Measurements from ENCODE around the gene MBD3L3.
"Not testable (repeated sequence)": the region's sequence is repeated elsewhere in the genome, so short reads cannot be mapped to it uniquely, and the experiment has no call there.

MBD3L3 gene

GRCh38 chr19:7059977-7060376 is 1.5 kb upstream of the MBD3L3 start:
- not testable (repeated sequence) for DNase-seq

- DNase-seq = not testable (repeated sequence)
These were observed 2.1 kb downstream of the MBD3L3 start for GRCh38 chr19:7056371-7056770.

- not testable (repeated sequence) for DNase-seq
These were observed 2.8 kb downstream of the MBD3L3 start for GRCh38 chr19:7055679-7056078.

- not testable (repeated sequence) for DNase-seq
These were observed 3.7 kb downstream of the MBD3L3 start for GRCh38 chr19:7054635-7055368.

- DNase-seq = not testable (repeated sequence)
These were observed 5.6 kb downstream of the MBD3L3 start for GRCh38 chr19:7052896-7053295.

- not testable (repeated sequence) for DNase-seq
These were observed 7.1 kb downstream of the MBD3L3 start for GRCh38 chr19:7051421-7051820.

GRCh38 chr19:7049021-7049420 is 9.5 kb downstream of the MBD3L3 start, which contains the start of gene MBD3L2:
Gene MBD3L2, plus strand, starts transcription at chr19:7049321. Its CDS starts 53 bp downstream, at chr19:7049374.
- not testable (repeated sequence) for DNase-seq

GRCh38 chr19:7041563-7041962 is 16.9 kb downstream of the MBD3L3 start:
- not testable (repeated sequence) for DNase-seq

GRCh38 chr19:7040079-7040478 is 18.4 kb downstream of the MBD3L3 start, which contains the start of gene MBD3L4:
Gene MBD3L4, minus strand, starts transcription at chr19:7040179. Its CDS starts 35 bp downstream, at chr19:7040144.
- DNase-seq = not testable (repeated sequence)

- not testable (repeated sequence) for DNase-seq
These were observed 28.2 kb downstream of the MBD3L3 start, which contains the start of gene MBD3L5 for GRCh38 chr19:7030278-7030677. Gene MBD3L5, plus strand, starts transcription at chr19:7030578. Its CDS starts 34 bp downstream, at chr19:7030612.

- DNase-seq = not testable (repeated sequence)
These were observed 29.7 kb downstream of the MBD3L3 start for GRCh38 chr19:7028790-7029189.

- not testable (repeated sequence) for DNase-seq
These were observed 37.1 kb downstream of the MBD3L3 start, which contains the start of gene MBD3L2B for GRCh38 chr19:7021331-7021730. Gene MBD3L2B, minus strand, starts transcription at chr19:7021431. Its CDS starts 34 bp downstream, at chr19:7021397.

- no peak for DNase-seq
These were observed 39.6 kb downstream of the MBD3L3 start for GRCh38 chr19:7018828-7019227.

GRCh38 chr19:7013678-7014077 is 44.8 kb downstream of the MBD3L3 start:
- DNase-seq = no peak

- no peak for DNase-seq
These were observed 47.5 kb downstream of the MBD3L3 start for GRCh38 chr19:7010722-7011593.

- DNase-seq = no peak
These were observed 50.6 kb downstream of the MBD3L3 start for GRCh38 chr19:7007859-7008258.
